Upper lobe of left lung (tissue), 4 donors: Measurements from ENCODE around the gene CAMK2G.

ENCODE experiments used
- CTCF ChIP-seq, 6 experiments: fragments of 450-650 bp in 4 of 6; fragments of 200-600 bp in 2 of 6; sonication (generic) in 2 of 6; IDR thresholded peaks; one replicate each; pipeline ENCODE4 v1.5.1; 2016 to 2019; ENCODE audit warnings: antibody characterized with exemption in 6 of 6
- EP300 ChIP-seq, 4 donors: sonication (generic); formaldehyde crosslinking; IDR thresholded peaks; one replicate each; pipeline ENCODE4 v1.5.1; 2017; ENCODE audit warnings: antibody characterized with exemption in 4 of 4, control low read depth in 2 of 4
- POLR2A ChIP-seq, 4 donors: fragments of 450-650 bp; IDR thresholded peaks; one replicate each; pipeline ENCODE4 v1.5.1; 2016 to 2017; ENCODE audit warnings: antibody characterized with exemption in 4 of 4, mild to moderate bottlenecking in 2 of 4
- POLR2AphosphoS5 ChIP-seq, 2 donors: sonication (generic); formaldehyde crosslinking; IDR thresholded peaks; one replicate each; pipeline ENCODE4 v1.5.1; 2017; ENCODE audit warnings: antibody characterized with exemption in 2 of 2

GRCh38 chr10:73812657-73813056, 61.7 kb downstream of the CAMK2G start:
- TF ChIP-seq CTCF (IDR thresholded peaks at IDR 0.05) (no peak), POLR2A (IDR thresholded peaks at IDR 0.05) (no peak), POLR2AphosphoS5 (IDR thresholded peaks at IDR 0.05) (no peak), EP300 (IDR thresholded peaks at IDR 0.05) (no peak)
